ENCODE data around the gene KIF26B. TPM values are rescaled to one million over a fixed set of nuclear protein-coding genes. Genes with fewer than 3 reads are reported as not detected.

Gene KIF26B
- total RNA-seq, 1 donor from 2014 or later = 4.0 TPM

- DNase-seq = no peak
Observed at GRCh38 chr1:245132771-245133170, 22.0 kb upstream of the KIF26B start.

- no peak for DNase-seq
Observed at GRCh38 chr1:245133995-245134715, 20.6 kb upstream of the KIF26B start.

GRCh38 chr1:245142171-245142798, 12.5 kb upstream of the KIF26B start:
- DNase-seq = no peak

- DNase-seq = no peak
Observed at GRCh38 chr1:245142976-245143375, 11.8 kb upstream of the KIF26B start.

- DNase-seq = no peak
Observed at GRCh38 chr1:245143849-245144248, 10.9 kb upstream of the KIF26B start.

- DNase-seq = no peak
Observed at GRCh38 chr1:245148069-245148468, 6.7 kb upstream of the KIF26B start.

- no peak for DNase-seq
Observed at GRCh38 chr1:245148861-245149260, 5.9 kb upstream of the KIF26B start.

GRCh38 chr1:245153081-245153551, 1.7 kb upstream of the KIF26B start:
- DNase-seq = peak; percentile 92

- peak; percentile 35 for DNase-seq
Observed at GRCh38 chr1:245153552-245154428, 995 bp upstream of the KIF26B start.

- no peak for DNase-seq
Observed at GRCh38 chr1:245155272-245156040, 671 bp downstream of the KIF26B start.

GRCh38 chr1:245156041-245156735, 1.4 kb downstream of the KIF26B start:
- peak; percentile 89 for DNase-seq

GRCh38 chr1:245156736-245157505, 2.1 kb downstream of the KIF26B start:
- DNase-seq = peak; percentile 42

GRCh38 chr1:245158913-245159312, 4.1 kb downstream of the KIF26B start:
- DNase-seq = no peak

- DNase-seq = no peak
Observed at GRCh38 chr1:245160288-245160687, 5.5 kb downstream of the KIF26B start.

- DNase-seq = no peak
Observed at GRCh38 chr1:245160741-245161400, 6.1 kb downstream of the KIF26B start.

- no peak for DNase-seq
Observed at GRCh38 chr1:245161866-245162265, 7.1 kb downstream of the KIF26B start.

GRCh38 chr1:245166471-245166885, 11.7 kb downstream of the KIF26B start:
- DNase-seq = peak; percentile 52

- DNase-seq = no peak
Observed at GRCh38 chr1:245168086-245168485, 13.3 kb downstream of the KIF26B start.

GRCh38 chr1:245168906-245169305, 14.1 kb downstream of the KIF26B start:
- no peak for DNase-seq

GRCh38 chr1:245169376-245169775, 14.6 kb downstream of the KIF26B start:
- DNase-seq = no peak

Measured in tongue (tissue), 2 donors.